RPMI7951 (cell line): Measurements from ENCODE around the gene KIF16B. TPM values are rescaled to one million over a fixed set of nuclear protein-coding genes. Genes with fewer than 3 reads are reported as not detected.

ENCODE experiments used
- DNase-seq: peaks from one replicate; pipeline ENCODE4 v3.0.0-alpha.2; 2012; ENCODE audit warnings: low read depth
- total RNA-seq: library from RNA; depleted of rRNA; stranded (reverse); fragments of >200 nt; shearing (Covaris generic); gene quantifications from 2 replicates; pipeline ENCODE4 v1.2.3, GENCODE V29; 2014

Gene KIF16B
- total RNA-seq, 1 experiment from 2014 or later = 9.4 TPM

GRCh38 chr20:16395366-16395765 is 177.9 kb downstream of the KIF16B start:
- no peak for DNase-seq

- DNase-seq = no peak
Measured at GRCh38 chr20:16394784-16395183, 178.5 kb downstream of the KIF16B start.

GRCh38 chr20:16393836-16394235 is 179.4 kb downstream of the KIF16B start:
- DNase-seq = no peak

GRCh38 chr20:16393297-16393696 is 180.0 kb downstream of the KIF16B start:
- no peak for DNase-seq

- DNase-seq = no peak
Measured at GRCh38 chr20:16392346-16392745, 180.9 kb downstream of the KIF16B start.

- no peak for DNase-seq
Measured at GRCh38 chr20:16390991-16391390, 182.3 kb downstream of the KIF16B start.

GRCh38 chr20:16388731-16389130 is 184.5 kb downstream of the KIF16B start:
- no peak for DNase-seq

GRCh38 chr20:16387666-16388065 is 185.6 kb downstream of the KIF16B start:
- DNase-seq = no peak

GRCh38 chr20:16385891-16386290 is 187.4 kb downstream of the KIF16B start:
- no peak for DNase-seq

GRCh38 chr20:16385462-16385861 is 187.8 kb downstream of the KIF16B start:
- DNase-seq = no peak

GRCh38 chr20:16381444-16381843 is 191.8 kb downstream of the KIF16B start:
- no peak for DNase-seq

GRCh38 chr20:16378712-16379370 is 194.4 kb downstream of the KIF16B start:
- DNase-seq = no peak

- no peak for DNase-seq
Measured at GRCh38 chr20:16378122-16378521, 195.1 kb downstream of the KIF16B start.

GRCh38 chr20:16369441-16369840 is 203.8 kb downstream of the KIF16B start:
- no peak for DNase-seq

GRCh38 chr20:16368645-16369292 is 204.5 kb downstream of the KIF16B start:
- peak; percentile 27 for DNase-seq

- DNase-seq = no peak
Measured at GRCh38 chr20:16367948-16368560, 205.2 kb downstream of the KIF16B start.

GRCh38 chr20:16366529-16366928 is 206.7 kb downstream of the KIF16B start:
- no peak for DNase-seq

- no peak for DNase-seq
Measured at GRCh38 chr20:16364320-16364687, 208.9 kb downstream of the KIF16B start.

- DNase-seq = no peak
Measured at GRCh38 chr20:16363506-16364319, 209.5 kb downstream of the KIF16B start.

- DNase-seq = no peak
Measured at GRCh38 chr20:16362642-16363041, 210.6 kb downstream of the KIF16B start.

GRCh38 chr20:16360668-16361067 is 212.6 kb downstream of the KIF16B start:
- no peak for DNase-seq

- no peak for DNase-seq
Measured at GRCh38 chr20:16353417-16353781, 219.8 kb downstream of the KIF16B start.
